CD4-positive, alpha-beta T cell (primary cell): ENCODE measurements around the gene GGNBP2. TPM values are rescaled to one million over a fixed set of nuclear protein-coding genes. Genes with fewer than 3 reads are reported as not detected.

Experiments used
- ATAC-seq: fragments of 200-7000 bp; cut with Tn5 transposase; one replicate; pipeline ENCODE4 v1.10.0; 2022; ENCODE audit warnings: mild to moderate bottlenecking; ENCODE audit not compliant: poor library complexity
- CTCF ChIA-PET: fragments of 350-600 bp; sonication (Branson Sonifier 250); formaldehyde crosslinking; loops from one replicate; lab custom pipeline; 2021; ENCODE audit warnings: antibody characterized with exemption, inconsistent platforms; lab: Charles Lee
- POLR2A ChIA-PET: fragments of 350-600 bp; sonication (Branson Sonifier 250); formaldehyde crosslinking; loops from one replicate; lab custom pipeline; 2021; ENCODE audit warnings: antibody characterized with exemption, inconsistent platforms; lab: Charles Lee
- DNase-seq, 14 experiments: peaks; one replicate each; pipeline ENCODE4 v3.0.0-alpha.2; 2013 to 2020; ENCODE audit warnings: mixed read lengths in 2 of 14
- H3K27ac ChIP-seq, 2 donors: one replicate each; pipeline versions ENCODE4 v1.5.1 to v1.7.0; 2013; ENCODE audit warnings: low read length in 2 of 2, low read depth in 1 of 2, mild to moderate bottlenecking in 1 of 2
- H3K27me3 ChIP-seq, 2 experiments: 1 replicate in 1 of 2; 2 replicates in 1 of 2; pipeline versions ENCODE4 v1.6.1 to v1.7.0; 2013; ENCODE audit warnings: low read length in 2 of 2, control low read depth in 1 of 2, mild to moderate bottlenecking in 1 of 2, moderate library complexity in 1 of 2; ENCODE audit not compliant: insufficient read depth in 2 of 2, control insufficient read depth in 1 of 2
- H3K36me3 ChIP-seq: one replicate; pipeline ENCODE4 v1.6.1; 2013; ENCODE audit warnings: low read length, control low read depth; ENCODE audit not compliant: insufficient read depth
- H3K4me1 ChIP-seq: one replicate; pipeline ENCODE4 v1.6.1; 2013; ENCODE audit warnings: low read length, control low read depth; ENCODE audit not compliant: insufficient read depth
- H3K4me3 ChIP-seq: one replicate; pipeline ENCODE4 v1.5.1; 2013; ENCODE audit warnings: mild to moderate bottlenecking, low read length, moderate library complexity
- H3K9me3 ChIP-seq, 2 experiments: 1 replicate in 1 of 2; 2 replicates in 1 of 2; pipeline versions ENCODE4 v1.6.1 to v1.7.0; 2013; ENCODE audit warnings: low read length in 2 of 2, mild to moderate bottlenecking in 2 of 2, control low read depth in 1 of 2, moderate library complexity in 1 of 2; ENCODE audit not compliant: control insufficient read depth in 1 of 2, insufficient read depth in 1 of 2
- H3K27ac Mint-ChIP-seq: one replicate; pipeline ENCODE4 v1.8.0; 2020; ENCODE audit warnings: mixed read lengths
- H3K27me3 Mint-ChIP-seq: one replicate; pipeline ENCODE4 v1.8.0; 2021; ENCODE audit warnings: mixed read lengths
- H3K36me3 Mint-ChIP-seq: one replicate; pipeline ENCODE4 v1.8.0; 2021; ENCODE audit warnings: low read depth, mixed read lengths
- H3K4me1 Mint-ChIP-seq: one replicate; pipeline ENCODE4 v1.8.0; 2021; ENCODE audit warnings: low read depth, mixed read lengths
- H3K4me3 Mint-ChIP-seq: one replicate; pipeline ENCODE4 v1.8.0; 2020; ENCODE audit warnings: mild to moderate bottlenecking, mixed read lengths
- H3K9me3 Mint-ChIP-seq: one replicate; pipeline ENCODE4 v1.8.0; 2020; ENCODE audit warnings: mixed read lengths
- intact Hi-C, 2 experiments: fragments of 100-400 bp; cut with DNase I in 1 of 2; cut with micrococcal nuclease in 1 of 2; formaldehyde crosslinking; loops; one replicate each; pipeline versions ENCODE4 v1.15.1 to v1.9.0; 2023 to 2025; cut with DNase I, micrococcal nuclease
- total RNA-seq, 174 experiments: library from RNA in 2 of 174; stranded (reverse) in 2 of 174; gene quantifications; one replicate each; pipeline ENCODE4 v1.2.3 and lab custom pipeline; 2021 to 2026
- TF ChIP-seq, protein P1 (sequence below): fragments of 200-600 bp; IDR thresholded peaks from one replicate; pipeline ENCODE4 v1.8.0; 2022; ENCODE audit warnings: antibody characterized with exemption, mild to moderate bottlenecking

GGNBP2 gene
- total RNA-seq, 2 experiments from 2014 or later: 216 to 228 TPM

DNA sequence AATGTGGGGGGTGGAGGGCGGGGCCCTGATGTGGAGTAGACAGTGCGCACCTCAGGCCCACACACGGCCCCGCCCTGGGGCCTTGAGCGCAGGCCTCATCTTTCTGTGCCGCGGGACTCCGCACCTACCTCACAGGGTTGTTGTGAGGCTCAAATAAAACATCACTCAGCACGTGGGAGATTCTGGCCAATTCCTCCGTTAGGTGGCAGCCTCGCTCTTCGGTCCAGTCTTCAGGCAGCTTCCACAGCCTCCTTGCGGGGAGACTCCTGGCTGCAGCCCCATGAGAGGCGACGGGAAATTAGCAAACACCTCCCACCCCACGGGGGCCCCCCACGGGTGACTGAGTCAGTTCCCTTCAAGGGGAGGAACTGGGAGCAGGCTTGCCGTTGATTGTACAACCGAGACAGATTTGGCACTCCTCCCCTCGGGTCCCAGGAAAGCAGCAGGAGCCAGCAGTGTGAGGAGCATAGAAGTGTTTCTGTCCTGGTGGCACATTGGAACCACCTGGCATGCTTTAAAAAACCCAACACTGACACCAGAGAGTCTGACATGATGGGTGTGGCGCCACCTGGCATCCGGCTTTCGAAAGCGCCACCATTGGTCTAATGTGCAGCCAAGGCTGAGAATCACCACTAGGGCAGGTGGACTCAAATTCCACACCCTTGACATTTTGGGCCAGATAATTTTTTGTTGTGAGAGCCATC, 64.2 kb downstream of the GGNBP2 start:
- no peaks in the 10 kb centered on the region for H3K9me3 ChIP-seq
- ChIA-PET POLR2A (no interaction called here), CTCF (no interaction called here)
- H3K36me3 Mint-ChIP-seq: peaks cover 5% of the 10 kb centered on the region
- no peak overlapping the region for H3K27ac ChIP-seq
- no peak overlapping the region for H3K4me3 Mint-ChIP-seq
- H3K27me3 Mint-ChIP-seq: no peaks in the 10 kb centered on the region
- no peaks in the 10 kb centered on the region for H3K27me3 ChIP-seq
- H3K4me1 ChIP-seq: peaks cover 8% of the 10 kb centered on the region
- no peak overlapping the region for H3K27ac Mint-ChIP-seq
- no peak overlapping the region for H3K4me3 ChIP-seq
- DNase-seq: peak in 2 of 14 experiments; percentile 27 to 53
- no peaks in the 10 kb centered on the region for H3K36me3 ChIP-seq
- intact Hi-C loops: no loop called here
- TF ChIP-seq, protein P1, sequence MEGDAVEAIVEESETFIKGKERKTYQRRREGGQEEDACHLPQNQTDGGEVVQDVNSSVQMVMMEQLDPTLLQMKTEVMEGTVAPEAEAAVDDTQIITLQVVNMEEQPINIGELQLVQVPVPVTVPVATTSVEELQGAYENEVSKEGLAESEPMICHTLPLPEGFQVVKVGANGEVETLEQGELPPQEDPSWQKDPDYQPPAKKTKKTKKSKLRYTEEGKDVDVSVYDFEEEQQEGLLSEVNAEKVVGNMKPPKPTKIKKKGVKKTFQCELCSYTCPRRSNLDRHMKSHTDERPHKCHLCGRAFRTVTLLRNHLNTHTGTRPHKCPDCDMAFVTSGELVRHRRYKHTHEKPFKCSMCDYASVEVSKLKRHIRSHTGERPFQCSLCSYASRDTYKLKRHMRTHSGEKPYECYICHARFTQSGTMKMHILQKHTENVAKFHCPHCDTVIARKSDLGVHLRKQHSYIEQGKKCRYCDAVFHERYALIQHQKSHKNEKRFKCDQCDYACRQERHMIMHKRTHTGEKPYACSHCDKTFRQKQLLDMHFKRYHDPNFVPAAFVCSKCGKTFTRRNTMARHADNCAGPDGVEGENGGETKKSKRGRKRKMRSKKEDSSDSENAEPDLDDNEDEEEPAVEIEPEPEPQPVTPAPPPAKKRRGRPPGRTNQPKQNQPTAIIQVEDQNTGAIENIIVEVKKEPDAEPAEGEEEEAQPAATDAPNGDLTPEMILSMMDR: no peak
- ATAC-seq: peak; percentile 48
- H3K4me1 Mint-ChIP-seq: peaks cover 27% of the 10 kb centered on the region
- H3K9me3 Mint-ChIP-seq: no peaks in the 10 kb centered on the region

DNA sequence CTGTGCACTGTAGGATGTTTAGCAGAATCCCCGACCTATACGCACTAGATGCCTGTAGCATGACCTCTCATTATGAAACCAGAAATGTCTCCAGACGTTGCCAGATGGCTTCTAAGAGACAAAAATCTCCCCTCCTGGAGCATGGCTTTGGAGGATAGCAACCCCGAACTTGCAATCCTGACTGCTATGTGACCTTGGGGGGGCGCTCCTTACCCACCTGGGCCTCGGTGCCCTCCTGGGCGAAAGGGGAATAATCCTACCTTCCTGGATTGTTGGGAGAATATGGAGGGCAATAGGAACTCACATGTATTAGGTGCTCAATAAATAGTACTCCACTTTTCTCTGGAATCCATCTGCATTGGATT, 64.8 kb downstream of the GGNBP2 start:
- Mint-ChIP-seq H3K9me3 (no peaks in the 10 kb centered on the region), H3K27ac (no peak overlapping the region), H3K4me3 (no peak overlapping the region), H3K27me3 (no peaks in the 10 kb centered on the region), H3K4me1 (peaks cover 22% of the 10 kb centered on the region), H3K36me3 (peaks cover 5% of the 10 kb centered on the region)
- ChIA-PET CTCF (no interaction called here), POLR2A (no interaction called here)
- Histone ChIP-seq H3K4me3 (no peak overlapping the region), H3K36me3 (no peaks in the 10 kb centered on the region), H3K27ac (no peak overlapping the region), H3K9me3 (no peaks in the 10 kb centered on the region), H3K4me1 (peaks cover 7% of the 10 kb centered on the region), H3K27me3 (no peaks in the 10 kb centered on the region)
- DNase-seq (no peak), ATAC-seq (no peak)
- TF ChIP-seq, protein P1: no peak
- intact Hi-C loops: no loop called here

DNA sequence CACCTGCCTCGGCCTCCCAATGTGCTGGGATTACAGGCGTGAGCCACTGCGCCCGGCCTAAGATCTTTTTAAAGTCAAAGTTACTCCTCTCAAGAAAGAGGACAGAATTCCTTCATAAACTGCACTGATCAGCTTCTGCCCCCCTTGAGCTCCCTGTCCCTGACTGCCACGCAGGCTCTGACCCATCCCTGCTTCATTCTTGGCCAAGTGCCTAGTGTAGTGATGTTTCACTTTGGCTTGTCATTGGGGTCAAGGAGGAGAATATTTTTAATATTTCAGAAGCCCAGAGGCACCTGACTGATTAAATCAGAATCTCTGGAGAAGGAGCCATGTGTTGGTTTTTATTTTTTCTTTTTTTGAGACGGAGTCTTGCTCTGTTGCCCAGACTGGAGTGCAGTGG, 65.8 kb downstream of the GGNBP2 start:
- intact Hi-C loops: no loop called here
- ChIA-PET CTCF (no interaction called here), POLR2A (interaction anchor here (1.0 kb wide), 1 partner anchor 9 kb away, joined by 4 read pairs; the partner anchor contains the start of gene MRM1)
- Histone ChIP-seq H3K4me1 (peaks cover 7% of the 10 kb centered on the region), H3K9me3 (no peaks in the 10 kb centered on the region), H3K27ac (no peak overlapping the region), H3K4me3 (no peak overlapping the region), H3K27me3 (no peaks in the 10 kb centered on the region), H3K36me3 (no peaks in the 10 kb centered on the region)
- H3K36me3 Mint-ChIP-seq: peaks cover 5% of the 10 kb centered on the region
- DNase-seq (no peak), ATAC-seq (no peak)
- H3K4me3 Mint-ChIP-seq: no peak overlapping the region
- TF ChIP-seq, protein P1: no peak
- H3K4me1 Mint-ChIP-seq: peaks cover 13% of the 10 kb centered on the region
- H3K9me3 Mint-ChIP-seq: no peaks in the 10 kb centered on the region
- no peaks in the 10 kb centered on the region for H3K27me3 Mint-ChIP-seq
- no peak overlapping the region for H3K27ac Mint-ChIP-seq
